Measurements from ENCODE around the gene CCDC110. TPM values are rescaled to one million over a fixed set of nuclear protein-coding genes. Genes with fewer than 3 reads are reported as not detected.

CCDC110 gene
- total and polyA plus RNA-seq, 2 experiments from 2014 or later: 0.13 to 0.22 TPM

- H3F3A ChIP-seq (ENCODE audit: insufficient read depth): no peaks in the 10 kb centered on the region
- no peaks in the 10 kb centered on the region for H3K27me3 ChIP-seq (replicated peaks; ENCODE audit: insufficient read depth)
- no peak overlapping the region for H3K4me3 ChIP-seq
- H2AFZ ChIP-seq: no peak overlapping the region
- H3K36me3 ChIP-seq (ENCODE audit: low read depth): peaks cover 34% of the 10 kb centered on the region
- H3K9me3 ChIP-seq (ENCODE audit: low read depth): no peaks in the 10 kb centered on the region
- H3K4me2 ChIP-seq (ENCODE audit: unreplicated experiment): no peak overlapping the region
- no peaks in the 10 kb centered on the region for H3K4me1 ChIP-seq (ENCODE audit: insufficient read depth)
- WGBS, 2 experiments (ENCODE audit: low coverage in 1 of 2, low lambda C conversion rate in 2 of 2, missing lambda C conversion rate in 2 of 2): 89 to 93% methylated on average over 5 of the region's 5 CpGs
- H3K79me2 ChIP-seq (ENCODE audit: insufficient read depth): no peaks in the 10 kb centered on the region
- H3K27ac ChIP-seq: no peak overlapping the region
- in situ Hi-C loops (cut with MboI): no loop called here
- no peak for TF ChIP-seq EZH2phosphoT487 (IDR thresholded peaks at IDR 0.05; ENCODE audit: insufficient read depth, low read depth)
- no peak for TF ChIP-seq EZH2 (IDR thresholded peaks at IDR 0.05; ENCODE audit: insufficient read depth, poor library complexity, severe bottlenecking)
- no peaks in the 10 kb centered on the region for H4K20me1 ChIP-seq (ENCODE audit: insufficient read depth)
- H3K9ac ChIP-seq: no peak overlapping the region
- peak; percentile 30 for DNase-seq
- no peaks in the 10 kb centered on the region for H3K9me2 ChIP-seq (ENCODE audit: insufficient read depth)
Observed at GRCh38 chr4:185412412-185412811, 59.1 kb downstream of the CCDC110 start.

- Histone ChIP-seq H3K9me3 (ENCODE audit: low read depth) (no peaks in the 10 kb centered on the region), H3K27ac (no peak overlapping the region), H3K4me2 (ENCODE audit: unreplicated experiment) (no peak overlapping the region), H3K9ac (no peak overlapping the region), H3K9me2 (ENCODE audit: insufficient read depth) (no peaks in the 10 kb centered on the region), H3K4me3 (no peak overlapping the region), H2AFZ (no peak overlapping the region), H3K27me3 (replicated peaks; ENCODE audit: insufficient read depth) (no peaks in the 10 kb centered on the region), H4K20me1 (ENCODE audit: insufficient read depth) (no peaks in the 10 kb centered on the region), H3F3A (ENCODE audit: insufficient read depth) (no peaks in the 10 kb centered on the region), H3K79me2 (ENCODE audit: insufficient read depth) (no peaks in the 10 kb centered on the region), H3K4me1 (ENCODE audit: insufficient read depth) (no peaks in the 10 kb centered on the region), H3K36me3 (ENCODE audit: low read depth) (peaks cover 34% of the 10 kb centered on the region)
- TF ChIP-seq EZH2 (IDR thresholded peaks at IDR 0.05; ENCODE audit: insufficient read depth, poor library complexity, severe bottlenecking) (no peak), EZH2phosphoT487 (IDR thresholded peaks at IDR 0.05; ENCODE audit: insufficient read depth, low read depth) (no peak)
- in situ Hi-C loops (cut with MboI): no loop called here
- WGBS, 2 experiments (ENCODE audit: low coverage in 1 of 2, low lambda C conversion rate in 2 of 2, missing lambda C conversion rate in 2 of 2): 86 to 89% methylated on average over 5 of the region's 5 CpGs
- DNase-seq: no peak
Observed at GRCh38 chr4:185411849-185412248, 59.7 kb downstream of the CCDC110 start.

- 99 to 100% methylated on average over 2 of the region's 2 CpGs for WGBS, 2 experiments (ENCODE audit: low coverage in 1 of 2, low lambda C conversion rate in 2 of 2, missing lambda C conversion rate in 2 of 2)
- Histone ChIP-seq H3K36me3 (ENCODE audit: low read depth) (peaks cover 21% of the 10 kb centered on the region), H2AFZ (no peak overlapping the region), H4K20me1 (ENCODE audit: insufficient read depth) (no peaks in the 10 kb centered on the region), H3K9me3 (ENCODE audit: low read depth) (no peaks in the 10 kb centered on the region), H3K79me2 (ENCODE audit: insufficient read depth) (no peaks in the 10 kb centered on the region), H3K27me3 (replicated peaks; ENCODE audit: insufficient read depth) (no peaks in the 10 kb centered on the region), H3K4me3 (no peak overlapping the region), H3K9me2 (ENCODE audit: insufficient read depth) (no peaks in the 10 kb centered on the region), H3F3A (ENCODE audit: insufficient read depth) (no peaks in the 10 kb centered on the region), H3K27ac (no peak overlapping the region), H3K4me2 (ENCODE audit: unreplicated experiment) (no peak overlapping the region), H3K9ac (no peak overlapping the region), H3K4me1 (ENCODE audit: insufficient read depth) (no peaks in the 10 kb centered on the region)
- in situ Hi-C loops (cut with MboI): no loop called here
- DNase-seq: no peak
- TF ChIP-seq EZH2phosphoT487 (IDR thresholded peaks at IDR 0.05; ENCODE audit: insufficient read depth, low read depth): no peak
- TF ChIP-seq EZH2 (IDR thresholded peaks at IDR 0.05; ENCODE audit: insufficient read depth, poor library complexity, severe bottlenecking): no peak
Observed at GRCh38 chr4:185408432-185408831, 63.1 kb downstream of the CCDC110 start.

GRCh38 chr4:185405296-185405999 is 66.1 kb downstream of the CCDC110 start:
- H3K4me2 ChIP-seq (ENCODE audit: unreplicated experiment): no peak overlapping the region

More at GRCh38 chr4:185405296-185405999, 66.1 kb downstream of the CCDC110 start:
- Histone ChIP-seq H3K79me2 (ENCODE audit: insufficient read depth) (no peaks in the 10 kb centered on the region), H3K36me3 (ENCODE audit: low read depth) (peaks cover 37% of the 10 kb centered on the region), H3K4me1 (ENCODE audit: insufficient read depth) (no peaks in the 10 kb centered on the region), H2AFZ (no peak overlapping the region), H4K20me1 (ENCODE audit: insufficient read depth) (no peaks in the 10 kb centered on the region), H3K9ac (no peak overlapping the region), H3K9me3 (ENCODE audit: low read depth) (no peaks in the 10 kb centered on the region), H3K27me3 (replicated peaks; ENCODE audit: insufficient read depth) (no peaks in the 10 kb centered on the region), H3K4me3 (no peak overlapping the region), H3K27ac (no peak overlapping the region), H3F3A (ENCODE audit: insufficient read depth) (no peaks in the 10 kb centered on the region), H3K9me2 (ENCODE audit: insufficient read depth) (no peaks in the 10 kb centered on the region)
- no peak for DNase-seq
- in situ Hi-C loops (cut with MboI): no loop called here
- TF ChIP-seq EZH2phosphoT487 (IDR thresholded peaks at IDR 0.05; ENCODE audit: insufficient read depth, low read depth): no peak
- no peak for TF ChIP-seq EZH2 (IDR thresholded peaks at IDR 0.05; ENCODE audit: insufficient read depth, poor library complexity, severe bottlenecking)
- 92 to 95% methylated on average over 6 of the region's 6 CpGs for WGBS, 2 experiments (ENCODE audit: low coverage in 1 of 2, low lambda C conversion rate in 2 of 2, missing lambda C conversion rate in 2 of 2)
